MCF 10A (cell line): Measurements from ENCODE around the gene CACNG5. TPM values are rescaled to one million over a fixed set of nuclear protein-coding genes. Genes with fewer than 3 reads are reported as not detected.

Source experiments
- BruUV-seq: library from RNA; stranded (reverse); fragments of 400-500 nt; replicated peaks from 2 replicates; lab custom pipeline; 2021; lab: Mats Ljungman, UMichigan
- CTCF ChIA-PET: fragments of 300-600 bp; sonication (Branson Sonifier 250); formaldehyde crosslinking; extraction: SDS; loops from one replicate; lab custom pipeline; 2021; ENCODE audit warnings: antibody characterized with exemption, inconsistent platforms; lab: Yijun Ruan, JAX
- POLR2A ChIA-PET: fragments of 300-600, 350-650 bp; sonication (Branson Sonifier 250); formaldehyde crosslinking; extraction: SDS; loops from one replicate; lab custom pipeline; 2020; ENCODE audit warnings: antibody characterized with exemption, inconsistent platforms; lab: Yijun Ruan, JAX
- DNase-seq: peaks from one replicate; pipeline ENCODE4 v3.0.0-alpha.2; 2018; ENCODE audit not compliant: unreplicated experiment
- H3K27ac Mint-ChIP-seq: one replicate; pipeline ENCODE4 v1.8.0; 2022; ENCODE audit warnings: mild to moderate bottlenecking, low read depth, mixed read lengths; ENCODE audit not compliant: unreplicated experiment
- H3K27me3 Mint-ChIP-seq: one replicate; pipeline ENCODE4 v1.8.0; 2022; ENCODE audit warnings: mixed read lengths; ENCODE audit not compliant: insufficient read depth, unreplicated experiment
- H3K36me3 Mint-ChIP-seq: one replicate; pipeline ENCODE4 v1.8.0; 2022; ENCODE audit warnings: mild to moderate bottlenecking, moderate library complexity, mixed read lengths; ENCODE audit not compliant: insufficient read depth, unreplicated experiment
- H3K4me1 Mint-ChIP-seq: one replicate; pipeline ENCODE4 v1.8.0; 2022; ENCODE audit warnings: mixed read lengths; ENCODE audit not compliant: insufficient read depth, unreplicated experiment
- H3K4me3 Mint-ChIP-seq: one replicate; pipeline ENCODE4 v1.8.0; 2022; ENCODE audit warnings: mild to moderate bottlenecking, moderate library complexity, mixed read lengths; ENCODE audit not compliant: unreplicated experiment
- H3K9me3 Mint-ChIP-seq: one replicate; pipeline ENCODE4 v1.8.0; 2022; ENCODE audit warnings: mixed read lengths; ENCODE audit not compliant: unreplicated experiment
- intact Hi-C: fragments of 100-400 bp; cut with micrococcal nuclease; formaldehyde crosslinking; loops from 2 replicates; pipeline ENCODE4 v1.14.1; 2022
- total RNA-seq: library from RNA; stranded (reverse); gene quantifications from 2 replicates; pipeline ENCODE4 v1.2.3, GENCODE V29; 2022
- TF ChIP-seq, protein P1 (sequence below): fragments of 200-600 bp; IDR thresholded peaks from one replicate; pipeline ENCODE4 v1.8.0; 2022; ENCODE audit warnings: antibody characterized with exemption, mild to moderate bottlenecking; ENCODE audit not compliant: unreplicated experiment

The CACNG5 gene
- total RNA-seq, 1 experiment from 2014 or later = not detected

DNA sequence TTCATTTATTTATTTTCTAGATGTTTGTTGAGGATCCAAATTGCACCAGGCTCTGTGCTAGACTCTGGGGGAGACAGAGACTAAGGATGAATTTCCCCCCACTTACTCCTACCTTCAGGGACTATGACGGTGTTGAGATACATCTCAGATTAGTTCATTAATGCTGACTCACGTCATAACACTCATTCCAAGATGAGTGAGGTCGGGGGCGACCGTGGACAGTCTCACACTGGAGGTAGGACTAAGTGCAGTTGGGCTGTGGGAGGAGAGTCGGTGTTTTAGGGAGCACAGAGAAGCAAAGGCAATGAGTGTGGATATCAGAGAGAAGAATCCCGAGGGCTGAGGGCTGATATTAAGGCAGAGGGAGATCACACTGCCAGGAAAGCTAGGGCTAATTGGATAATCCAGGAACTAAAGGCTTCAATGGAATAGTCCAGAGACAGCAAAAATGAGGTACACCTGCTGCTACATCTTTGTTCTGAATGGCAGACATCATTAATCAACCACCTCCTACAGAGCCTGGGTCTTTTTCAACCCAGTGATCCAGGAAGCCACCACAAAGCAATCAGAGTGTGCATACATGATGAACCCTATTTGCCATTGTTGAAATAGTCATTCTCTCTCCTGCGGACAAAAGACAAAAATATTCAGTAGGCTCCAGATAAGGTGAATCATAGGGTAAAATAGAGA, 91.0 kb downstream of the CACNG5 start:
- Mint-ChIP-seq H3K27ac (no peak overlapping the region), H3K4me3 (no peak overlapping the region), H3K27me3 (peaks cover 42% of the 10 kb centered on the region), H3K36me3 (no peaks in the 10 kb centered on the region), H3K4me1 (no peaks in the 10 kb centered on the region), H3K9me3 (no peaks in the 10 kb centered on the region)
- CTCF ChIA-PET = no interaction called here
- intact Hi-C loops = no loop called here
- no peak for DNase-seq
- TF ChIP-seq, protein P1, sequence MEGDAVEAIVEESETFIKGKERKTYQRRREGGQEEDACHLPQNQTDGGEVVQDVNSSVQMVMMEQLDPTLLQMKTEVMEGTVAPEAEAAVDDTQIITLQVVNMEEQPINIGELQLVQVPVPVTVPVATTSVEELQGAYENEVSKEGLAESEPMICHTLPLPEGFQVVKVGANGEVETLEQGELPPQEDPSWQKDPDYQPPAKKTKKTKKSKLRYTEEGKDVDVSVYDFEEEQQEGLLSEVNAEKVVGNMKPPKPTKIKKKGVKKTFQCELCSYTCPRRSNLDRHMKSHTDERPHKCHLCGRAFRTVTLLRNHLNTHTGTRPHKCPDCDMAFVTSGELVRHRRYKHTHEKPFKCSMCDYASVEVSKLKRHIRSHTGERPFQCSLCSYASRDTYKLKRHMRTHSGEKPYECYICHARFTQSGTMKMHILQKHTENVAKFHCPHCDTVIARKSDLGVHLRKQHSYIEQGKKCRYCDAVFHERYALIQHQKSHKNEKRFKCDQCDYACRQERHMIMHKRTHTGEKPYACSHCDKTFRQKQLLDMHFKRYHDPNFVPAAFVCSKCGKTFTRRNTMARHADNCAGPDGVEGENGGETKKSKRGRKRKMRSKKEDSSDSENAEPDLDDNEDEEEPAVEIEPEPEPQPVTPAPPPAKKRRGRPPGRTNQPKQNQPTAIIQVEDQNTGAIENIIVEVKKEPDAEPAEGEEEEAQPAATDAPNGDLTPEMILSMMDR = no peak
- POLR2A ChIA-PET = no interaction called here
- no TSS peak for BruUV-seq

DNA sequence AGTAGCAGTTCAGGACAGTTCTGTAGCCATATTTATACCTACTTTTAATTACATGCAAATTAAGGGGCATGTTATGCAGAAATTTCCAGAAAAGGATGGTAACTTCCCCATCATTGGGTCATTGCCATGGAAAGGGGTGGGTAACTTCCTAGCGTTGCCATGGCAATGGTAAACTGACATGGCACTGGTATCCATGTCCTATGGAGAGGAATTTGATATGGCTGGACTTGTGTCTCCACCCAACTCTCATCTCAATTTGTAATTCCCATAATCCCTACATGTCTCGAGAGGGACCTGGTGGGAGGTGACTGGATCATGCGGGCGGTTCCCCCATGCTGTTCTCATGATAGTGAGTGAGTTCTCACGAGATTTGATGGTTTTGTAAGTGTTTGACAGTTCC, 94.0 kb downstream of the CACNG5 start:
- no TSS peak for BruUV-seq
- intact Hi-C loops = no loop called here
- Mint-ChIP-seq H3K9me3 (no peaks in the 10 kb centered on the region), H3K36me3 (no peaks in the 10 kb centered on the region), H3K27ac (no peak overlapping the region), H3K27me3 (peaks cover 42% of the 10 kb centered on the region), H3K4me1 (no peaks in the 10 kb centered on the region), H3K4me3 (no peak overlapping the region)
- POLR2A ChIA-PET = interaction anchor here (0.6 kb wide), 1 partner anchor 15 kb away, joined by 3 read pairs; no protein-coding TSS in a partner anchor
- CTCF ChIA-PET = no interaction called here
- TF ChIP-seq, protein P1 = no peak
- no peak for DNase-seq

DNA sequence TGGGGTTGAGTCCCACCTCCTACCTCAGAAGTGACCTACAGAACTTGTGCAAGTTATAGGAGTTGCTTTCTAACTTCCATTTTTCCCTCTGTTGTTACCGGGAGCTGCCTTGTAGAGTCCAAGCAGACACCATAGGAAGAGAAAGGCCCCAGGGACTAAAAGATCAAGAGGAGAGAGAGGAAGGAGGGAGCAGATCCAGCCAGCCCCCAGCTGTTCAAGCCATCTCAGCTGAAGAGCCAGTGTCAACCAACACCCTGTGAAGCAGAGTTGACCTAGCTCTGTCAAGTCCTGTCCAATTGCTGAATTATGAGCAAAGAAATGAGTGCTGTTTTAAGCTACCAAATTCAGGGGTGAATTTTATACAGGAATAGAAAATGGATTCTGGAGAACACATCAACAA, 94.7 kb downstream of the CACNG5 start:
- TF ChIP-seq, protein P1 = no peak
- ChIA-PET POLR2A (interaction anchor here (0.6 kb wide), 1 partner anchor 15 kb away, joined by 3 read pairs; no protein-coding TSS in a partner anchor), CTCF (interaction anchor here (1.3 kb wide), 1 partner anchor 15 kb away, joined by 3 read pairs; no protein-coding TSS in a partner anchor)
- no TSS peak for BruUV-seq
- H3K27me3 Mint-ChIP-seq = peaks cover 42% of the 10 kb centered on the region
- H3K4me1 Mint-ChIP-seq = no peaks in the 10 kb centered on the region
- no peak overlapping the region for H3K27ac Mint-ChIP-seq
- intact Hi-C loops = no loop called here
- no peaks in the 10 kb centered on the region for H3K9me3 Mint-ChIP-seq
- H3K36me3 Mint-ChIP-seq = no peaks in the 10 kb centered on the region
- DNase-seq = no peak
- H3K4me3 Mint-ChIP-seq = no peak overlapping the region

DNA sequence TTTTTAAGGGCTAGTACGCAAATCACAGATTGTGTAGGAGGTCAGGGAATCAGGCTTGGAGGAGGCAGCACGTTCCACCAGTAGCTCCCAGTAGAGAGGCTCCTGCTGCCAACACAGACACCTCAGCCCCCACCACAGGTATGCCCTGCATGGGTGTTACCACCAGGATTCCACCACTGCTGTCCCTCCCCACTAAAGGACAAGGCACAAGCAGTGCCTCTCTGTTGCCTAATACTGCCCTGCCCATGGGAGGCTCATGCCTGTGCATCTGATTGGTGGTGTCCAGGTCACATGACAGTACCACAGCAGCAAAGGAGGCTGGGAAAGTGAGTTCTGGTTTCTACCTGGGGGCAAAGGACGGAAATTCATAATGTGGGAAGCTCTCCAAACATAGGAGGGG, 96.0 kb downstream of the CACNG5 start:
- Mint-ChIP-seq H3K9me3 (no peaks in the 10 kb centered on the region), H3K4me1 (no peaks in the 10 kb centered on the region), H3K36me3 (no peaks in the 10 kb centered on the region), H3K27me3 (peaks cover 40% of the 10 kb centered on the region), H3K27ac (no peak overlapping the region), H3K4me3 (no peak overlapping the region)
- ChIA-PET CTCF (interaction anchor here (1.3 kb wide), 1 partner anchor 16 kb away, joined by 3 read pairs; no protein-coding TSS in a partner anchor), POLR2A (interaction anchor here (0.6 kb wide), 1 partner anchor 15 kb away, joined by 3 read pairs; no protein-coding TSS in a partner anchor)
- DNase-seq = no peak
- intact Hi-C loops = no loop called here
- TF ChIP-seq, protein P1 = no peak
- no TSS peak for BruUV-seq
